Activated T-cell treated with anti-CD3 and anti-CD28 coated beads, Interleukin-2, amount 50 U/mL, for 24 hours (primary cell): ENCODE results near the gene KIFAP3.
"Not testable (repeated sequence)": the region's sequence is repeated elsewhere in the genome, so short reads cannot be mapped to it uniquely, and the experiment has no call there.

Experiments
- DNase-seq: peaks from one replicate; pipeline ENCODE4 v3.0.0-alpha.2; 2020
- H3K27ac Mint-ChIP-seq: 2 replicates; pipeline ENCODE4 v1.8.0; 2020; ENCODE audit warnings: mild to moderate bottlenecking, mixed read lengths
- H3K27me3 Mint-ChIP-seq: 2 replicates; pipeline ENCODE4 v1.8.0; 2020; ENCODE audit warnings: mixed read lengths
- H3K36me3 Mint-ChIP-seq: 2 replicates; pipeline ENCODE4 v1.8.0; 2020; ENCODE audit warnings: low read depth, mixed read lengths
- H3K4me1 Mint-ChIP-seq: 2 replicates; pipeline ENCODE4 v1.8.0; 2020; ENCODE audit warnings: low read depth, mixed read lengths
- H3K4me3 Mint-ChIP-seq: 2 replicates; pipeline ENCODE4 v1.8.0; 2020; ENCODE audit warnings: mild to moderate bottlenecking, moderate library complexity, mixed read lengths
- H3K9me3 Mint-ChIP-seq: 2 replicates; pipeline ENCODE4 v1.8.0; 2020; ENCODE audit warnings: mixed read lengths

Gene KIFAP3

DNA sequence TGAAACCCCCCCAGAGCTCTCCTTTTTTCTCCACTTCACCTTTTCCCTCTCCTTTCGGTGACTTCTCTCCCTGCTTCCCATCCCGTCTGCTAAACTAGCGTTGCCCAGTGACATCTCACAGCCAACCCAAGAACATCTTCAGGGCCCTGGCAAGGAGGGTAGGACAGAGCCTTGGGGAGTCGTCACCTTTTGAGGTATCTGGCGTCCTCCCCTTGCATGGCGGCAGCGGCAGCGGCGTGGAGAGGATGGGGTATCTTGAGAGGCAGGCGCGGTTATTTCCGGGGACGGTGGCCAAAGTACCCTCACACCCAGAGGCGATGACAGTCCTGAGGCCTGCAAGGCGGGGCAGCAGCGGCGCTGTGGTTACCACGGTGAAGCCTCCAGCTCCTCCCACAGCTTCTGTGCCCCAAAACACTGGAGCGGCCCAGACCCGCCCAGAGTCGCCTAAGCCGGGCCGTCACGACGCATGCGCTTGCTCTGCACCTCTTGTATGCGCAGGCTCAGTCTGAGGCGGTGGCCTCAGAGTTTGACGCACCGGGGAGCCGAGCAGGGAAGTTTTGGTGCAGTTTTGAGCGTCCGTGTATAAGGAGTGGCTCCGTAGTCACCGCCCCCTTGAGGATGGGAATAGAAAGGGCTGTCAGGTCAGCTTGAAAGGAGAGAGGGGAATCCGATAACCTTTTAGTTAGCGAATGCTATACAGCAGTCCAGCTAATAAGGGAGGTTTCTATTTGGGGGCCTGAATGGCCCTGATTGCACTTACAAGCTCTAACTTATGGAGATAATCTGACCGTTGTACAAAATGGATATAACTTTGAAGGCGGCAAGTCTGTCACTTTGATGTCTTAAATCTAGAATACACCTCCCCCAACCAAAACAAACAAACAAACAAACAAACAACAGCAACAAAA, at the start of gene KIFAP3:
Gene KIFAP3 (minus strand): TSS at position 446 of the 908 bp plus-strand sequence. CDS start 228 bp downstream, at position 218.
- H3K4me1 Mint-ChIP-seq = peaks cover 52% of the 10 kb centered on the region
- peaks cover 11% of the 10 kb centered on the region for H3K9me3 Mint-ChIP-seq
- H3K27me3 Mint-ChIP-seq = no peaks in the 10 kb centered on the region
- H3K27ac Mint-ChIP-seq = peak within 1 kb of the TSS; percentile 95
- H3K36me3 Mint-ChIP-seq = peaks cover 4% of the 10 kb centered on the region
- DNase-seq = peak; percentile 93
- peak within 1 kb of the TSS; percentile 88 for H3K4me3 Mint-ChIP-seq

DNA sequence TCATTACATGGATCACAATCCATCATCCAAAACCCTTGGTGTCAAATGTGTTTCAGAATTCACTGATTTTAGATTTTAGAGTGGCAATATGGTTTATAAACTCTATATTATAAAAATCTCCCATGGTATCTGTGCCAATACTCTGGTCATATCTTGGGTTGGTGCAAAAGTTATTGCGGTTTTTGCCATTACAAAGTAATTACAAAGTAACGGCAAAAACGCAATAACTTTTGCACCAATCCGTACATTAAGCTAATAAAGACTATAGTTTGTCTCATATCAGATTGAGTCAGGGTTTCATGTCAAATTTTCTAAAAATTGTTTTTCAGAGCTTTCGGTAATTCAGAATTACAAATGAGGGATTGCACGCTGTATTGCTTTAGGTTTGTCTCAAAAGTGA, 47.9 kb upstream of the KIFAP3 start:
- H3K36me3 Mint-ChIP-seq = no peaks in the 10 kb centered on the region
- no peak for DNase-seq
- H3K27me3 Mint-ChIP-seq = peaks cover 4% of the 10 kb centered on the region
- no peaks in the 10 kb centered on the region for H3K4me1 Mint-ChIP-seq
- no peak overlapping the region for H3K27ac Mint-ChIP-seq
- H3K9me3 Mint-ChIP-seq = peaks cover 6% of the 10 kb centered on the region
- H3K4me3 Mint-ChIP-seq = no peak overlapping the region

DNA sequence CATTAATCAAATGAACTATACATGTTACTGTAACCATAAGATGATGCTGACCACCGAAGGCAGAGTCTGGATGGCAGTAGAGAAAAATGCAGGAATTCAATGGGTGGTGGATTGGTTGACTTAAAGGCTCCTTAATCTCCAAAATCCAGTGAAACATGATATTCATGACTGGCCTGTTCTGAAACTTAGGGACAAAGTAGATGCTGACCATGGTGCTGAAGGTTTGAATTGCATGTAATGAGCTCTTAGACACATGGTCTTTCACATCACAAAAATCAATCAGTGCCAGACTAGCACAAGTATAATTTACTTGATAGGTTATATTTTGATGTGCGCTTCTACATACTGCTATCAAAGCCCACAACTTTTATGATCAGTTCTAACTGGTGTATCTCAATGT, 40.4 kb upstream of the KIFAP3 start:
- Mint-ChIP-seq H3K4me3 (no peak overlapping the region), H3K4me1 (no peaks in the 10 kb centered on the region), H3K27me3 (peaks cover 32% of the 10 kb centered on the region), H3K9me3 (peaks cover 5% of the 10 kb centered on the region), H3K36me3 (no peaks in the 10 kb centered on the region), H3K27ac (no peak overlapping the region)
- DNase-seq = no peak

DNA sequence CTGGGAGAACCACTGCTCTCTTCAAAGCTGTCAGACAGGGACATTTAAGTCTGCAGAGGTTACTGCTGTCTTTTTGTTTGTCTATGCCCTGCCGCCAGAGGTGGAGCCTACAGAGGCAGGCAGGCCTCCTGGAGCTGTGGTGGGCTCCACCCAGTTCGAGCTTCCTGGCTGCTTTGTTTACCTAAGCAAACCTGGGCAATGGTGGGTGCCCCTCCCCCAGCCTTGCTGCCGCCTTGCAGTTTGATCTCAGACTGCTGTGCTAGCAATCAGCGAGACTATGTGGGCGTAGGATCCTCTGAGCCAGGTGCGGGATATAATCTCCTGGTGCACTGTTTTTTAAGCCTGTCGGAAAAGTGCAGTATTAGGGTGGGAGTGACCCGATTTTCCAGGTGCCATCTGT, 38.6 kb upstream of the KIFAP3 start:
- not testable (repeated sequence) for H3K4me1 Mint-ChIP-seq, H3K27ac Mint-ChIP-seq, DNase-seq, H3K9me3 Mint-ChIP-seq, H3K36me3 Mint-ChIP-seq, H3K4me3 Mint-ChIP-seq
- H3K27me3 Mint-ChIP-seq = peaks cover 31% of the 10 kb centered on the region

DNA sequence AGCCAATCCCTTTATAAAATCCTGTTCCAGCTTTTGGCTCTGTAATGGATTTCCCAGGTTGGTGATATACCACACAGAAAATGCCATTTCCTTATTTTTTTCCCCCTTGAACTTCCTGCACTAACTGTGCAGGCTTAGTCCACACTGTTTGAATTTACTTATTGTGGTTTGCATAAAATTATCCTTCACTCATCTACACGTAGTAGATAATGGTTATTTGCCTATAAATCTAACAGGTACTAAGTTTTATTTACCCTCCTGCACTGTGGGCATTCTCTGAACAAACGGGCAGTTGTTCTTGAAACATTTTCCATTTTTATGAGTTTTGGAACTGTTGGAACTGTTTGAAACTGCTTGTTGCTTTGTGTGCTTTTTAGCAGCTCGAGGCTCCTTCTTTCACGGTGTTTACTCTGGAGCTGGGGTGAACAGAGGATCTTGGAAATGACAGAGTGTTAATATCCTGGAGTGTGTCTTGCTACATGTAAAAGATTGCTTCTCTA, 23.0 kb upstream of the KIFAP3 start:
- Mint-ChIP-seq H3K9me3 (no peaks in the 10 kb centered on the region), H3K27me3 (peaks cover 29% of the 10 kb centered on the region), H3K36me3 (no peaks in the 10 kb centered on the region), H3K4me3 (no peak overlapping the region), H3K27ac (no peak overlapping the region), H3K4me1 (no peaks in the 10 kb centered on the region)
- no peak for DNase-seq

DNA sequence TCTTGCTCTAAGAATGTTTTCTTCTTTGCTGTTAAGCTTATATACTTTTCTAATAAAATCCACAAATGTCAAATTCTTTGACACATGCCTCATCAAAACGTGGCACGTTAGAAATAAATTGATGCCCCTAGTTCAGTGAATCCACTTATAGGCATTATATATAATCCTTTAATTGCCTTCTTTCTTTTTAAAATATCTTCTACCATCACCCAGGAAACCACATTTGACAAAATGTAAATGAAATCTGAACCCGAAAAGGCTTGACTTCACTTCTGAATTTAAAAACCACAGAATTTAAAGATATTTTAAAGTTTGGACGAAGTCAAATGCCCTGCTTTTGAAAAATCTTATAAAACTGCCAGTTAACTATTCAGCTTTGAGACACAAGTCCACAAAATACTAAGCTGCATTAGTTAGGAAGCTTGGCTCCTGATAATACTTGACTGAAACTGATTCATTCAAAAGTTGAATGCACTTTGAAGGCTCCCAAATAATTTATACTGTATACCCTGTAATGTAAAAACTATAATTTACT, 22.4 kb upstream of the KIFAP3 start:
- no peaks in the 10 kb centered on the region for H3K4me1 Mint-ChIP-seq
- no peak overlapping the region for H3K27ac Mint-ChIP-seq
- H3K4me3 Mint-ChIP-seq = no peak overlapping the region
- H3K27me3 Mint-ChIP-seq = peaks cover 29% of the 10 kb centered on the region
- DNase-seq = no peak
- no peaks in the 10 kb centered on the region for H3K9me3 Mint-ChIP-seq
- H3K36me3 Mint-ChIP-seq = no peaks in the 10 kb centered on the region

DNA sequence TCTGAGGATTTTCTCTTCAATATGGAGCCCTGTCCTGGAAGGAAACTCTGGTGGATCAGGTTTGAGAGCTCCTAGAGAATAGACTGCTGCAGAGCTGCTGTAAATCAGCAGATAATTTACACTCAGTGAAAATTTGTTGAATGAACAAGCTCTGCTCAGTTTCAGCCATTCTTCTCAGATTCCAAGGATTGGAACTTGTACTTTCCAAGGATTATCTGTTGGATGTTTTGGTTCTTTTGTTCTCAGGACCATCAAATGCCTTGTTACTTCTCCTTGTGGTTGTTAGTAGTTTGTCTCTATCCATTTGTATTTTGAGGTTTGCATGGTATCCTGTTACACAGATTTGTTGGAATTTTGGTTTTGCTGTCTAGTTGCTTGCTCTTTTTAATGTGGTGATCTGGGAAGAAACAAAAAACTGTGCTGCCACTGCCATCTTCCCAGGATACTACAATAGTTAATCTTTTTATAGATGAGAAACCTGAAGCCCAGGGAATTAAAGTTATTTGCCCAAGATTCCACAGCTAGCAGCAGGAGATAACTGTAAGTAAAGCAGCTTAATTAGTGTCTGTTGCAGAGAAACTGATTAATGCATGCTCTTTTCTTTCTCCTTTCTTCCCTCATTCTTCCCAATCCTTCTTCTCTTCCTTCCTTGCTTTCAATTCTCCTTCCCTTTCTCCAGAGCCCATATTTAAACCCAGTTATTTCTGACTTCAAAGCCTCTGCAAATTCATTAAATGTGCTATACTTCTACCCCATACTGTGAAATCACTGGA, 21.7 kb upstream of the KIFAP3 start:
- Mint-ChIP-seq H3K4me1 (no peaks in the 10 kb centered on the region), H3K27ac (no peak overlapping the region), H3K9me3 (no peaks in the 10 kb centered on the region), H3K27me3 (peaks cover 29% of the 10 kb centered on the region), H3K4me3 (no peak overlapping the region), H3K36me3 (no peaks in the 10 kb centered on the region)
- DNase-seq = no peak

DNA sequence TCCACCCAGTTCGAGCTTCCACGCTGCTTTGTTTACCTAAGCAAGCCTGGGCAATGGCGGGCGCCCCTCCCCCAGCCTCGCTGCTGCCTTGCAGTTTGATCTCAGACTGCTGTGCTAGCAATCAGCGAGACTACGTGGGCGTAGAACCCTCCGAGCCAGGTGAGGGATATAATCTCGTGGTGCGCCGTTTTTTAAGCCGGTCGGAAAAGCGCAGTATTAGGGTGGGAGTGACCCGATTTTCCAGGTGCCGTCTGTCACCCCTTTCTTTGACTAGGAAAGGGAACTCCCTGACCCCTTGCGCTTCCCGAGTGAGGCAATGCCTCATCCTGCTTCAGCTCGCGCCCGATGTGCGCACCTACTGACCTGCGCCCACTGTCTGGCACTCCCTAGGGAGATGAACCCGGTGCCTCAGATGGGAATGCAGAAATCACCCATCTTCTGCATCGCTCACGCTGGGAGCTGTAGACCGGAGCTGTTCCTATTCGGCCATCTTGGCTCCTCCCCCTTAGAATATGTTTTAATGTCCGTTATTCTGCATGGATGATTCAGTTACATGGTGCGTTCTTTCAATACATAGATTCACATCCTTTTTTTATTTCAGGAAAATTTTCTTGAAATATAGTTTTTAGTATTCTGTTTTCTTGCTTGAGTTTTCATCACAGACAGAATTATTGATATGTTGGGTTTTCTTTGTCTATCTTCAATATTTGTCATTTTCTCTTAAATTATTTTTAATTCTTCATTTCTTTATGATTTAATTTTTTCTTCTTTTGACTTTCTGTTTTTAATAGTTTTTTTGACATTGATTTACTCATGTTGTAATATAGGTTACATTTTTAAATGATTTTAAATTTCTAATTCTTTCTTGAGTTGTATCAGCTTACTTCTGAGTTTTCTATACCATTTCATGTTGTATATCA, 20.5 kb upstream of the KIFAP3 start:
- H3K27me3 Mint-ChIP-seq = peaks cover 27% of the 10 kb centered on the region
- not testable (repeated sequence) for DNase-seq, H3K27ac Mint-ChIP-seq, H3K4me3 Mint-ChIP-seq, H3K9me3 Mint-ChIP-seq, H3K4me1 Mint-ChIP-seq, H3K36me3 Mint-ChIP-seq

DNA sequence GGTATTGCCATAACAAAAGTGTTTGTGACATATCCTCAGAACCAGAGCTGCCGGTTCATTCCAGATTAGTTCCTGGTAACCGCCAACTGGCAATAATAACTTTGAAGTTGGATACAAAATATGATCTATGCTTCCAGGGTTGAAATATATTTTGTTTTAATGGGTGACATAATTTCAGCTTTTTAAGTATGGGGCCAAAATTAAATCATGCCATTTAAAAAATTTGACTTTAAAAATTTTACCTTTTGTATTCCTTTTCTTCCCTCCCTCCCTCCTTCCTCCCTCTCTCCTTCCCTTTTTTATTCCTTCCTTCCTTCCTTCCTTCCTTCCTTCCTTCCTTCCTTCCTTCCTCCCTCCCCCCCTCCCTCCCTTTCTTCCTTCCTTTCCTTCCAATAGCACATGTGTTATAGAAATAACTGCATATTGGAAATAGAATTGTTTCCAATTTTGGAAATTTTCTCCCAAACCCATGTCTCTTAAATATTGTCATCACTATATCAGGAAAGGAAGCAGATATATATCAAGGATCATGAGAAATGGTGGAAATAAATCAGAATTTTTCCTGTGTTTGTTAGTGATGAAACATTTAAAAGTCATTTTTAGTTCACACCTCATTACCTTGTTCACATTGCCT, 12.0 kb upstream of the KIFAP3 start:
- Mint-ChIP-seq H3K36me3 (no peaks in the 10 kb centered on the region), H3K4me1 (no peaks in the 10 kb centered on the region), H3K9me3 (no peaks in the 10 kb centered on the region), H3K27me3 (peaks cover 9% of the 10 kb centered on the region), H3K4me3 (no peak overlapping the region), H3K27ac (no peak overlapping the region)
- no peak for DNase-seq

DNA sequence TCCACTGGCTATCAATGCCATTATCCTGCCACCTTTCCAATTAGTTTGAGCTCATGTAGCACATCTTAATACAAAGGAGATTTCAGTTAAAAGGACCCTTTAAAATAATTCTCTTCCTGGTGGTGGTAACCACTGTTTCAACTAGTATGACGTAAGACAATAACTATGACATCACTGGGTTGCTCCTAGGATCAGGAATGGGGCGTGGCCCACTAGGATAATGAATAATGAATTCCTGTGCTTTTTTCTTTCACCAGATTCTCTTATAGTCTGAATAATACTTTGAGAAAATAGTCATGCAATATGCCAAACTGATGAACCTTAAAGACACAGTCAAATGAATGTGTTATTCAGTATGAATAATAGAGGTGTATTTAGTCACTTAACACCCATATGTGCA, 10.6 kb upstream of the KIFAP3 start:
- Mint-ChIP-seq H3K36me3 (no peaks in the 10 kb centered on the region), H3K27me3 (peaks cover 9% of the 10 kb centered on the region), H3K4me1 (no peaks in the 10 kb centered on the region), H3K4me3 (no peak overlapping the region), H3K9me3 (no peaks in the 10 kb centered on the region), H3K27ac (no peak overlapping the region)
- DNase-seq = no peak

DNA sequence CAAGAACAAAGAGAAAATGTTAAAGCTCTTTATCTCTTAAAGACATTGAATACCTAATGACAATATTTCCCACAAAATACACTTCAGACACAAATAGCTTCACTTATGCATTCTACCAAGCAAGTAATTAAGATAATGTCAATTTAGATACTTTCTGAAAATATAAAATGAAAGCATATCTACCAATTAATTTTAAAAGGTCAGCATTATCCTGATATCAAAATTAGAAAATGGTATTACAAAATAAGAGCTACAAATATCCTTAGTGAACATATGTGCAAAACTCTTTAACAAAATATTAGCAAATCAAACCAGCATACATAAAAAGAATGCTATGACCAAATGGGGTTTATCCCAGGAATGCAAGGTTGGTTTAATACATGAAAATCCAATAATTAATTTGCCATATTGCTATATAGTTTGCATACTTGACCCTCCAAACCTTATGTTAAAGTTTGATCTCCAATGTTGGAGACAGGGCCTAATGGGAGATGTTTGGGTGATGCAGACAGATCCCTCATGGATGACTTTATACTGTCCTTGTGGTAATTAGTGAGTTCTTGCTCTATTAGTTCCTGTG, 4.2 kb upstream of the KIFAP3 start:
- Mint-ChIP-seq H3K27ac (no peak overlapping the region), H3K27me3 (no peaks in the 10 kb centered on the region), H3K36me3 (peaks cover 4% of the 10 kb centered on the region), H3K9me3 (peaks cover 11% of the 10 kb centered on the region), H3K4me3 (no peak overlapping the region), H3K4me1 (peaks cover 18% of the 10 kb centered on the region)
- no peak for DNase-seq

DNA sequence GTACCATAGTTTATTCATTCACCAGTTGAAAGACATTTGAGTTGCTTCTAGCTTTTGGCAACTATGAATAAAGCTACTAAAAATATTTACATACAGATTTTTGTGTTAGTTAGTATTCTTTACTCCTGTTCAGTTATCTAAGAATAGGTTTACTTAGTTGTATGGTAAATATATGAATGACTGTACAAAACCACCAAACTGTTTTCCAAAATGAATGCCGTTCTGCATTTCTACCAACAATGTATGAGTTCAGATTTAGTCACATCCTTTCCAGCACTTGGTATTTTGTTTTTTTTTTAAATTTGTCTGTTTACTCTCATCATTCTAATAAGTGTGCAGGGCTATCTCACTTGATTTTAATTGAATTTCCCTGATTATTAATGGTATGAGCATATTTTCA, 3.4 kb upstream of the KIFAP3 start:
- H3K27me3 Mint-ChIP-seq = no peaks in the 10 kb centered on the region
- H3K36me3 Mint-ChIP-seq = peaks cover 4% of the 10 kb centered on the region
- peaks cover 24% of the 10 kb centered on the region for H3K4me1 Mint-ChIP-seq
- no peak overlapping the region for H3K27ac Mint-ChIP-seq
- no peak for DNase-seq
- H3K4me3 Mint-ChIP-seq = no peak overlapping the region
- peaks cover 11% of the 10 kb centered on the region for H3K9me3 Mint-ChIP-seq

DNA sequence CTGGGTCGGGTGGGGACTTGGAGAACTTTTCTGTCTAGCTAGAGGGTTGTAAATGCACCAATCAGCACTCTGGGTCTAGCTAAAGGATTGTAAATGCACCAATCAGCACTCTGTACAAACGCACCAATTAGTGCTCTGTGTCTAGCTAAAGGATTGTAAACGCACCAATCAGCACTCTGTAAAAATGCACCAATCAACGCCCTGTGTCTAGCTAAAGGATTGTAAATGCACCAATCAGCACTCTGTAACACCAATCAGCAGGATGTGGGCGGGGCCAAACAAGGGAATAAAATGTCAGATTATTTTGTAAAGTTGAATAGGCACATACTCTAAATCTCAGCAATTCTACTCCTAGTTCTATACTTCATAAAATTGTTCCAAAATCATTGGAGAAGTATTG, 2.5 kb upstream of the KIFAP3 start:
- Mint-ChIP-seq H3K9me3 (peaks cover 11% of the 10 kb centered on the region), H3K4me1 (peaks cover 30% of the 10 kb centered on the region)
- not testable (repeated sequence) for H3K27me3 Mint-ChIP-seq, DNase-seq, H3K4me3 Mint-ChIP-seq, H3K36me3 Mint-ChIP-seq, H3K27ac Mint-ChIP-seq
